Measurements from ENCODE around the gene GTF3C5.
"Not testable (repeated sequence)": the region's sequence is repeated elsewhere in the genome, so short reads cannot be mapped to it uniquely, and the experiment has no call there.

The GTF3C5 gene

DNA sequence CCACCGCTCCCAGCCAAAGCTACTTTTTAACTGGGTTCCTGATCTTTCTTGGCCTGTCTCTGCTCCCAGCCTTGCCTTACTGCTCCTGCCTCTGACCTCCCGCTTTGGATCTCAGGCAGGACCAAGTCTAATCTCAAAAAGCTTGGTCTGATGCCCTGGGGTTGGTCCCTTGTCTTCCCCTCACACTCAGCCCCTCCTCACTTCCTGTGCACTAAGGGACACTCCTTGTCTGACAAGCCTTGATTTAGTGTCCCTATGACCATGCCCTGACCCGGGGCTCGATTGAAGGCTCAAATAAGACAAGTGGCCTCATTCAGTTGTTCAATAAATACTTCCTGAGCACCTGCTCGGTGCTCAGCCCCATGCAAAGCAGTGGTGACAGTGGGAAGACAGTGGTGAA lies 3.7 kb upstream of the GTF3C5 start:
- Mint-ChIP-seq H3K9me3 (no peaks in the 10 kb centered on the region), H3K27me3 (no peaks in the 10 kb centered on the region), H3K4me1 (ENCODE audit: low read depth in 2 of 2) (peaks cover 17 to 30% of the 10 kb centered on the region in 2 donors), H3K36me3 (ENCODE audit: insufficient read depth) (peaks cover 17% of the 10 kb centered on the region), H3K4me3 (no peak overlapping the region), H3K27ac (peak overlapping the region in 1 of 2 donors; percentile 47)
- DNase-seq = no peak
- no peak for ATAC-seq (replicated peaks)

DNA sequence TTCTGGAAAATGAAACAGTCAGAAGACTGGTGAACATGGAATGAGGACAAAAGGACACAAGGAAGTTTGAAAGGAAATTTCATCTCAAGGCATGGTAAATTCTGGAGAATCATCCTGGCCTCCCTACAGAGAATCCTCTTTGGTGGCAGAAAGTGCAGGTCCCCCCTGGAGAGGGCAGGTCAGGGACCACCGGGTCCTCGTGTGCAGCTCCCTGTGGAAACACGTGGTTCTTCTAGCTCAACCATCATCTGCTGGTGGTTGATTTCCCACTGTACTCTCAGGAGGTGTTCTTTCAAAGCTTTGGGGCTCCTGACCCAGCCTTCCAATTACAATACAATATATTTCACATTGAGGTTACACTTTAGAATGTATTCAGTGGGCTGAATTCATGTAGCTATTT lies 2.6 kb upstream of the GTF3C5 start:
- ATAC-seq (replicated peaks) (no peak), DNase-seq (no peak)
- peak overlapping the region; percentile 97 to 98 for H3K4me3 Mint-ChIP-seq
- H3K27ac Mint-ChIP-seq = no peak overlapping the region
- peaks cover 17% of the 10 kb centered on the region for H3K36me3 Mint-ChIP-seq (ENCODE audit: insufficient read depth)
- H3K27me3 Mint-ChIP-seq = no peaks in the 10 kb centered on the region
- peaks cover 26 to 28% of the 10 kb centered on the region in 2 donors for H3K4me1 Mint-ChIP-seq (ENCODE audit: low read depth in 2 of 2)
- no peaks in the 10 kb centered on the region for H3K9me3 Mint-ChIP-seq

DNA sequence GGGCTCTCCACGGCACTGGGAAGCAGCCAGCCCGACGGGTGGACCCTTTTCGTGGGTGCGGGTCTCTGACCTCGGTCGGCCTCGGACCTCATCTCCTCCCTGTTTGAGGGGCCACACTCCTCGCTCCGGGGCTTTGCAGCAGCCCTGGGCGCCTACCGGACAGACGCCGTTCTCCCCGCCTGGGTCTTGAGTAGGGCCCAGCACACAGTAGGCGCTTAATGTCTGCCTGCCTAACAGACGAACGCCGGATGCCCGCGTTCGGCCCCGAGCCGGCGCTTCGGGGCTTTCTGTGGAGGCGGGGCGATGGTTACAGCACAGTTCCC lies 842 bp upstream of the GTF3C5 start:
- Mint-ChIP-seq H3K9me3 (no peaks in the 10 kb centered on the region), H3K36me3 (ENCODE audit: insufficient read depth) (peaks cover 21% of the 10 kb centered on the region), H3K27ac (peak overlapping the region; percentile 97 to 98), H3K27me3 (no peaks in the 10 kb centered on the region), H3K4me1 (ENCODE audit: low read depth in 2 of 2) (peaks cover 34% of the 10 kb centered on the region in 2 donors), H3K4me3 (peak overlapping the region; percentile 97 to 98)
- ATAC-seq (replicated peaks) (peak; percentile 18), DNase-seq (no peak)

DNA sequence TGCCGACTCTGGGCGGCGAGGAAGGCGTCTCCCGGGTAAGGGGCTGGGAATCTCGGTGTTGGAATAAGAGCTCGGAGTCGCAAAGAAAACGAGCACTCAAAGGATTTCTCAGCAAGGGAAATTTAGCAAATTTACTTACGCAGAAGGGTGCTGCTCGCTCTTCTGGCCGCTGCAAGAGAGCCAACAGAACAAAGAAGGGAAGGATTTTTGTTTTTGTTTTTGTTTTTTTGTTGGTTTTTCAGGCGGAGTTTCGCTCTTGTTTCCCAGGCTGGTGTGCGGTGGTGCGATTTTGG lies 279 bp downstream of the GTF3C5 start:
- Mint-ChIP-seq H3K4me3 (peak overlapping the region; percentile 97 to 98), H3K4me1 (ENCODE audit: low read depth in 2 of 2) (peaks cover 34% of the 10 kb centered on the region in 2 donors), H3K27me3 (no peaks in the 10 kb centered on the region), H3K9me3 (no peaks in the 10 kb centered on the region), H3K27ac (peak overlapping the region; percentile 97 to 98), H3K36me3 (ENCODE audit: insufficient read depth) (peaks cover 17% of the 10 kb centered on the region)
- no peak for DNase-seq
- no peak for ATAC-seq (replicated peaks)

DNA sequence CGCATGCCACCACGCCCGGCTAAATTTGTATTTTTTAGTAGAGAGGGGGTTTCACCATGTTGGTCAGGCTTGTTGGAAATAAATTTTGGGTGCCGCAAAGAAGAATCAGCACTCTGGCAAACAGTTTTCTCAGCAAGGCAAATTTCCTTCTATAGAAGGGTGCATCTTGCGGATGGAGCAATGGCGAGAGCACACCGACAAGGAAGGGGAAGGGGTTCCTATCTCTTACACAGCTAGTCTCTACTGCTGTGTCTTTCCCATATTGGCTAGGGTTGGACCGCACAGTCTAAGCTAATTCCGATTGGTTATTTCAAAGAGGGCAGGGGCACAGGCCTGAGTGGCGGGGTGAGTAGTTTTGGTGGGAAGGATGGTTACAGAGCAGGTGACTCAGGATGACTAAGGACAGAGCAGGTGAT lies 707 bp downstream of the GTF3C5 start:
- peak overlapping the region; percentile 97 to 98 for H3K4me3 Mint-ChIP-seq
- no peak for DNase-seq
- peaks cover 34% of the 10 kb centered on the region in 2 donors for H3K4me1 Mint-ChIP-seq (ENCODE audit: low read depth in 2 of 2)
- no peaks in the 10 kb centered on the region for H3K9me3 Mint-ChIP-seq
- no peaks in the 10 kb centered on the region for H3K27me3 Mint-ChIP-seq
- H3K36me3 Mint-ChIP-seq (ENCODE audit: insufficient read depth) = peaks cover 17% of the 10 kb centered on the region
- H3K27ac Mint-ChIP-seq = peak overlapping the region; percentile 97 to 98
- no peak for ATAC-seq (replicated peaks)

DNA sequence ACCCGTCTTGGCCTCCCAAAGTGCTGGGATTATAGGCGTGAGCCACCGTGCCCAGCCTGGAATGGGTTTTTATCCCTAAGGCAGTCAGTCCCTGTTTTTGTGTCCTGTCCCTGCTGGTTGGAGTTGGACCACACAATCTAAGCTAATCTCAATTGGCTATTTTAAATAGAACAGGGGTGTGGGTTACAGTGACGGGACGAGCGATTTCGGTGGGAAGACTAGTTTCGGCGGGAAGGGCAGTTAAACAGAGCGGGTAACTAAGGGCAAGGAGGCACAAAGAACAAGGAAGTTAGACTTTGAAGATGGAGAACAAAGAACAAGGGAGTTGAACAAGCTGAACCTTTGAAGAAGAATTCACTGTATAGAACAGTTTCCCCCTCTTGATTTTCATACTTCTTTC lies 1.4 kb downstream of the GTF3C5 start:
- H3K36me3 Mint-ChIP-seq (ENCODE audit: insufficient read depth) = peaks cover 17% of the 10 kb centered on the region
- ATAC-seq (replicated peaks) (no peak), DNase-seq (no peak)
- no peaks in the 10 kb centered on the region for H3K27me3 Mint-ChIP-seq
- H3K4me1 Mint-ChIP-seq (ENCODE audit: low read depth in 2 of 2) = peaks cover 34% of the 10 kb centered on the region in 2 donors
- peak overlapping the region; percentile 36 to 97 for H3K27ac Mint-ChIP-seq
- no peaks in the 10 kb centered on the region for H3K9me3 Mint-ChIP-seq
- H3K4me3 Mint-ChIP-seq = peak overlapping the region; percentile 97 to 98

DNA sequence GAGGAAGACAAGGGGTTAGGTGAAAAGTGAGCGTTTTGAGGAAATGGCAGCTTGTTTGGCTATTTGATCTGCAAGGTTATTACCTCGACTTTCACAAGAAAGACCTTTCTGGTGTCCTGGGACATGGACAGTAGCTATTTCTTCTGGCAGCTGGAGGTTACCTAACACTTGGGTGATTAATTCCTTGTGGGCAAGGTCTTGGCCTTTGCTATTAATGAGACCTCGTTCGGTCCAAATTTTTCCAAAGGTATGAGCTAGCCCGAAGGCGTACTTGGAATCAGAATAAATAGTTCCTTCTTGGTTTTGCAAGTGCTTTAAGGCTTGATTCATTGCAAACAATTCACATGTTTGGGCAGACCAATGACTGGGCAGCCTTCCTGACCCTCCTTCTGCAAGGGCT lies 4.9 kb downstream of the GTF3C5 start:
- DNase-seq (no peak), ATAC-seq (replicated peaks) (no peak)
- peaks cover 14% of the 10 kb centered on the region for H3K36me3 Mint-ChIP-seq (ENCODE audit: insufficient read depth)
- peaks cover 34 to 43% of the 10 kb centered on the region in 2 donors for H3K4me1 Mint-ChIP-seq (ENCODE audit: low read depth in 2 of 2)
- no peaks in the 10 kb centered on the region for H3K9me3 Mint-ChIP-seq
- no peak overlapping the region for H3K27ac Mint-ChIP-seq
- no peaks in the 10 kb centered on the region for H3K27me3 Mint-ChIP-seq
- H3K4me3 Mint-ChIP-seq = no peak overlapping the region

DNA sequence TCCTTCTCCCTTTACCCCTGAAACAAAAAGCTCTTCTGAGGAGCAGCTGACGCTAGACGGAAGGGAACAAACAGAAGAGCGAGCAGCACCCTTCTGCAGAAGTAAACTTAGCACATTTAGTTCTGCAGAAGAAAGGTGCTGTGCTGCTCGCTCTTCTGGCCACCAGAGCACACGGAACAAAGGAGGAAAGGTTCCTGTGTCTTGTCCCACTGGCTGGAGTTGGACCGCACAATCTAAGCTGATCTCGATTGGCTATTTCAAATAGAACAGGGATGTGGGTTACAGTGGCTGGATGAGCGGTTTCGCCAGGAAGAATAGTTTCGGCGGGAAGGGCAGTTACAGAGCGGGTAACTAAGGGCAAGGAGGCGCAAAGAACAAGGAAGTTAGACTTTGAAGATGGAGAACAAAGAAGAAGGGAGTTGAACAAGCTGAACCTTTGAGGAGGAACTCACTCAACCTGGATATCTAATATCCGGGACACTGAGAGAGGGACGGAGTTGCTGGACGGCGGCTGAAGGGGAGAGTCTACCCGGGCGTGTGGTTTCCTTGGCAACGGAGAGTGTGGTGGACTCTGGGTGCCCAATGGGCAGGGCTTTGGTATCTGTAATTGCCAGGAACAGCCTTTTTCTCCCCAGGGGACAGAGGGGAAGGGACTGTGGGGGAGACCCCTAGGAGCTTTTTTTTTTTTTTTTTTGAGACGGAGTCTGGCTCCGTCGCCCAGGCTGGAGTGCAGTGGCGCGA lies 7.1 kb downstream of the GTF3C5 start:
- H3K4me3 Mint-ChIP-seq = no peak overlapping the region
- no peaks in the 10 kb centered on the region for H3K9me3 Mint-ChIP-seq
- peak overlapping the region in 1 of 2 donors; percentile 46 for H3K27ac Mint-ChIP-seq
- peaks cover 21 to 26% of the 10 kb centered on the region in 2 donors for H3K4me1 Mint-ChIP-seq (ENCODE audit: low read depth in 2 of 2)
- H3K36me3 Mint-ChIP-seq (ENCODE audit: insufficient read depth) = peaks cover 17% of the 10 kb centered on the region
- no peak for DNase-seq
- no peak for ATAC-seq (replicated peaks)
- H3K27me3 Mint-ChIP-seq = no peaks in the 10 kb centered on the region

DNA sequence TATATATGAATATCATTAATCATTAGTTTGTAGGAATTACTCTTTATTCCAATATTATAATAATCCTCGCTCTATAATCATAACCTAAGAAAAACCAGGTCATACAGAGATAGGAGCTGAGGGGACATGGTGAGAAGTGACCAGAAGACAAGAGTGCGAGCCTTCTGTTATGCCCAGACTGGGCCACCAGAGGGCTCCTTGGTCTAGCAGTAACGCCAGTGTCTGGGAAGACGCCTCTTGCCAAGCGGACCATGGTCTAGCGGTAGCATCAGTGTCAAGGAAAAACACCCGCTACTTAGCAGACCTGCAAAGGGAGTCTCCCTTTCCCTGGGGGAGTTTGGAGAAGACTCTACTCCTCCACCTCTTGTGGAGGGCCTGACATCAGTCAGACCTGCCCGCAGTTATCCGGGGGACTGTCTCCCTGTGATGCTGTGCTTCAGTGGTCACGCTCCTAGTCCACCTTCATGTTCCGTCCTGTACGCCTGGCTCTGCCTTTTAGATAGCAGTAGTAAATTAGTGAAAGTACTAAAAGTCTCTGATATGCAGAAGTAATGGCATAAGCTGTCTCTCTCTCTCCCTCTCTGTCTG lies 10.2 kb downstream of the GTF3C5 start:
- H3K27me3 Mint-ChIP-seq; ATAC-seq (replicated peaks); H3K9me3 Mint-ChIP-seq; H3K4me3 Mint-ChIP-seq: not testable (repeated sequence)
- peaks cover 15 to 17% of the 10 kb centered on the region in 2 donors for H3K4me1 Mint-ChIP-seq (ENCODE audit: low read depth in 2 of 2)
- peak; percentile 26 to 37 (median 30) for DNase-seq
- H3K36me3 Mint-ChIP-seq (ENCODE audit: insufficient read depth) = peaks cover 29% of the 10 kb centered on the region
- H3K27ac Mint-ChIP-seq = peak overlapping the region in 1 of 2 donors; percentile 62

DNA sequence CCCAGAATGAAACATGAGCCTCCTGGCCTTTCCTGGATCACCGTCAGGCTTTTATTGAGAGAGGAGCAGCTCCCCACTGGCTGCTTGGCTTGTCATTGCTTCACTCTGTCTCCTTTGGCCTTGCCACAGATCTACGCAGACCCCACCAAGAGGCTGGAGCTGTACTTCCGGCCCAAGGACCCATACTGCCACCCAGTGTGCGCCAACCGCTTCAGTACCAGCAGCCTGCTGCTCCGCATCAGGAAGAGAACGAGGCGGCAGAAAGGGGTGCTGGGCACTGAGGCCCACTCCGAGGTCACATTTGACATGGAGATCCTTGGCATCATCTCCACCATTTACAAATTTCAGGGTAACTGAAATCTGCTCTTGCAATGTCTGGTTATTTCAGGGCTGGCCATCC lies 11.2 kb downstream of the GTF3C5 start:
- no peak for ATAC-seq (replicated peaks)
- H3K36me3 Mint-ChIP-seq (ENCODE audit: insufficient read depth) = peaks cover 35% of the 10 kb centered on the region
- no peak overlapping the region for H3K4me3 Mint-ChIP-seq
- no peak overlapping the region for H3K27ac Mint-ChIP-seq
- H3K4me1 Mint-ChIP-seq (ENCODE audit: low read depth in 2 of 2) = peaks cover 15 to 17% of the 10 kb centered on the region in 2 donors
- DNase-seq = no peak
- H3K27me3 Mint-ChIP-seq = no peaks in the 10 kb centered on the region
- H3K9me3 Mint-ChIP-seq = no peaks in the 10 kb centered on the region

DNA sequence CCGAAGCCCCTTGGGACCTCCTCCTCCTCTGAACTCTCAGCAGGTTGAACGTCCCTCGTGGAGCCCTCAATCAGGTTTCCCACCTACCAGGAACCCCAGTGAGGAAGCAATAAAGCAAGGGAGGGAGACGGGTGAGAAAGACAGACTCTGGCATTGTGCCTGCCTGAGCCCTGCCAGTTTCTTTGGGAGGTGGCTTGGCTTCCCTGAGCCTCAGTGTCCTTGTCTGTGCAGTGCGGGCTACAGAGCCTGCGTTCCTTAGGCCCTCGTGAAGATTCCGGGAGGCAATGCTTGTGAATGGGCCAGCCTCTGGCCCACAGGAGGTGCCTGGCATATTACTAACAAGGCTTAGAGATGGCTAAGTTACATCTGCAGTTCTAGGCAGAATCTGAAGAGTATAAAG lies 11.9 kb downstream of the GTF3C5 start:
- H3K36me3 Mint-ChIP-seq (ENCODE audit: insufficient read depth) = peaks cover 35% of the 10 kb centered on the region
- ATAC-seq (replicated peaks) (no peak), DNase-seq (no peak)
- no peaks in the 10 kb centered on the region for H3K27me3 Mint-ChIP-seq
- no peaks in the 10 kb centered on the region for H3K9me3 Mint-ChIP-seq
- no peak overlapping the region for H3K4me3 Mint-ChIP-seq
- H3K27ac Mint-ChIP-seq = no peak overlapping the region
- H3K4me1 Mint-ChIP-seq (ENCODE audit: low read depth in 2 of 2) = peaks cover 14 to 17% of the 10 kb centered on the region in 2 donors

DNA sequence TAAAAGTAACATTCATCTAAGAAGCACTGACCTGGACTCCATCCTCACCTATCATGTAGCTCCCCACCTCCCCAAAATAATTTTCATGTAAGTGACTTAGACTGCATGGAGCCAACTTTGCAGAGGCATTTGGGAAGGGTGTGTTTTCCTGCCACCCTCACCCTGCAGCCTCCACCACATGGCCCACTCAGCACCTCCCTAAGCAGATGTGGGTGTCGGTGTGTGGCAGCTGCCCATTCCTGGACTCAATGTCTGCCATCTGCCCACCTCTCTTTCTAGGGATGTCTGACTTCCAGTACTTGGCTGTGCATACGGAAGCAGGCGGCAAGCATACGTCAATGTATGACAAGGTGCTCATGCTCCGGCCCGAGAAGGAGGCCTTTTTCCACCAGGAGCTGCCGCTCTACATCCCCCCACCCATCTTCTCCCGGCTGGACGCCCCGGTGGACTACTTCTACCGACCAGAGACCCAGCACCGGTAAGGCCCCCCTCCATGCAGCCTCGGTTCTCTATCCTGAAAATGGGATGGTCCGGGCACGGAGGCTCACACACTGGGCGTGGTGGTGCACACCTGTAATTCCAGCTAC lies 12.7 kb downstream of the GTF3C5 start:
- H3K9me3 Mint-ChIP-seq = no peaks in the 10 kb centered on the region
- H3K4me1 Mint-ChIP-seq (ENCODE audit: low read depth in 2 of 2) = peaks cover 9 to 12% of the 10 kb centered on the region in 2 donors
- no peak overlapping the region for H3K4me3 Mint-ChIP-seq
- peaks cover 34% of the 10 kb centered on the region for H3K36me3 Mint-ChIP-seq (ENCODE audit: insufficient read depth)
- DNase-seq = no peak
- ATAC-seq (replicated peaks) = no peak
- H3K27me3 Mint-ChIP-seq = no peaks in the 10 kb centered on the region
- H3K27ac Mint-ChIP-seq = no peak overlapping the region

DNA sequence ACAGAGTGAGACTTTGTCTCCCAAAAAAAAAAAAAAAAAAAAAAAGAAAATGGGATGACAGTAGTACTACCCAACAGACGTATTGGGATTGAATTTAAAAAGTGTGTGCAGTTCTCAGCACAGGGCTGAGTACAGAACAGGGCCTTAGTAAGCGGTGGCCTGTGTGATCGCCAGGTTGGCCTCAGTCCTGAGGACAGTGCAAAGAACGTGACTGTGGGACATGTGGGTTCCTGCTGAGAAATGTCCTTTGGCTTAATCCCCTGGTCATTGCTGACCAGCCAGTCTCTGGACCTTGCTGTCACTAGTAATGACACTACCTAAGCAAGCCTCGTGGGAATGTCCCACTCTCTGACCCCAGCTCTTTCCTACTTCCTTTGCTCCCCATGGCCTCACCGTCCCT lies 13.3 kb downstream of the GTF3C5 start:
- no peaks in the 10 kb centered on the region for H3K27me3 Mint-ChIP-seq
- no peaks in the 10 kb centered on the region for H3K9me3 Mint-ChIP-seq
- peaks cover 6 to 12% of the 10 kb centered on the region in 2 donors for H3K4me1 Mint-ChIP-seq (ENCODE audit: low read depth in 2 of 2)
- H3K36me3 Mint-ChIP-seq (ENCODE audit: insufficient read depth) = peaks cover 34% of the 10 kb centered on the region
- no peak overlapping the region for H3K4me3 Mint-ChIP-seq
- DNase-seq = no peak
- H3K27ac Mint-ChIP-seq = no peak overlapping the region
- ATAC-seq (replicated peaks) = no peak

DNA sequence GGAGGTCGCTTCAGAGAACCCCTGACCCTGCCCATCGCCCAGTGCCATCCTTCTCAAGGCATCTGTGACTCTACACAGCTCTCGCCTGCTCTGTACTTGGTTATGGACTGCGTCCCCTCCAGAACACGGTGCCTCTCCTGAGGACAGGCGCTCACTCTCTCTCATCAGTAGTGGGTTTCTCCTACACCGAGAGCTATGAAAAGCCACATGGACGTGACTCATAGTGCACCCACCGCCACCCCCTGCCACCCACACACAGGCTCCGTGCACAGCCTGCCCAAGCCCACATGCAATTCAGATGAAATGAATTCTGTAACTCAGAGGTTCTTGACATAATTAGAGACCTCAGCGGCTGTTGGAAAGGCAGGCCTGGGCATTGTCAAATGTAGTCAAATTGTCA lies 13.9 kb downstream of the GTF3C5 start:
- Mint-ChIP-seq H3K27ac (no peak overlapping the region), H3K27me3 (no peaks in the 10 kb centered on the region), H3K36me3 (ENCODE audit: insufficient read depth) (peaks cover 34% of the 10 kb centered on the region), H3K4me3 (no peak overlapping the region), H3K9me3 (no peaks in the 10 kb centered on the region), H3K4me1 (ENCODE audit: low read depth in 2 of 2) (peaks cover 6 to 12% of the 10 kb centered on the region in 2 donors)
- ATAC-seq (replicated peaks) (no peak), DNase-seq (no peak)
